Measurements from ENCODE around the gene TAF1L. TPM values are rescaled to one million over a fixed set of nuclear protein-coding genes. Genes with fewer than 3 reads are reported as not detected.
"Not testable (repeated sequence)": the region's sequence is repeated elsewhere in the genome, so short reads cannot be mapped to it uniquely, and the experiment has no call there.

Gene TAF1L
- total and polyA plus RNA-seq, 7 donors: under 0.01 TPM; not detected in 6

- WGBS, 3 donors: 73 to 85% (median 81%) methylated on average over 1 of the region's 1 CpG
- H3K27me3 ChIP-seq (ENCODE audit: insufficient read depth in 3 of 3, low read length in 2 of 3): no peaks in the 10 kb centered on the region
- intact Hi-C loops (cut with DNase I): no loop called here
- H3K4me1 ChIP-seq: no peaks in the 10 kb centered on the region
- DNase-seq (no peak), ATAC-seq (no peak)
- TF ChIP-seq CTCF (IDR thresholded peaks at IDR 0.05): no peak
- H3K27ac ChIP-seq: no peak overlapping the region
- no peaks in the 10 kb centered on the region for H3K9me3 ChIP-seq
- no peaks in the 10 kb centered on the region for H3K36me3 ChIP-seq (ENCODE audit: insufficient read depth in 1 of 2, low read depth in 1 of 2)
- no peak overlapping the region for H3K4me3 ChIP-seq
These were observed 35.9 kb upstream of the TAF1L start for GRCh38 chr9:32671333-32671732.

GRCh38 chr9:32665101-32665500 lies 29.6 kb upstream of the TAF1L start:
- no peaks in the 10 kb centered on the region for H3K27me3 ChIP-seq (ENCODE audit: insufficient read depth in 3 of 3, low read length in 2 of 3)
- H3K9me3 ChIP-seq: no peaks in the 10 kb centered on the region
- TF ChIP-seq CTCF (IDR thresholded peaks at IDR 0.05): no peak
- no peak overlapping the region for H3K4me3 ChIP-seq
- intact Hi-C loops (cut with DNase I): no loop called here
- DNase-seq (no peak), ATAC-seq (no peak)
- no peak overlapping the region for H3K27ac ChIP-seq
- no peaks in the 10 kb centered on the region for H3K36me3 ChIP-seq (ENCODE audit: insufficient read depth in 1 of 2, low read depth in 1 of 2)
- H3K4me1 ChIP-seq: no peaks in the 10 kb centered on the region
- WGBS, 3 donors: 66 to 77% (median 73%) methylated on average over 3 of the region's 3 CpGs

- Histone ChIP-seq H3K4me3 (no peak overlapping the region), H3K36me3 (ENCODE audit: insufficient read depth in 1 of 2, low read depth in 1 of 2) (no peaks in the 10 kb centered on the region), H3K4me1 (no peaks in the 10 kb centered on the region), H3K9me3 (no peaks in the 10 kb centered on the region), H3K27me3 (ENCODE audit: insufficient read depth in 3 of 3, low read length in 2 of 3) (no peaks in the 10 kb centered on the region), H3K27ac (no peak overlapping the region)
- 25 to 40% (median 35%) methylated on average over 3 of the region's 3 CpGs for WGBS, 3 donors
- intact Hi-C loops (cut with DNase I): no loop called here
- DNase-seq: no peak
- TF ChIP-seq CTCF (IDR thresholded peaks at IDR 0.05): no peak
- ATAC-seq: no peak
These were observed 28.3 kb upstream of the TAF1L start for GRCh38 chr9:32663741-32664140.

GRCh38 chr9:32647671-32648070 lies 12.2 kb upstream of the TAF1L start:
- H3K4me1 ChIP-seq: no peaks in the 10 kb centered on the region
- no peaks in the 10 kb centered on the region for H3K36me3 ChIP-seq (ENCODE audit: insufficient read depth in 1 of 2, low read depth in 1 of 2)
- H3K9me3 ChIP-seq: no peaks in the 10 kb centered on the region
- H3K27ac ChIP-seq: no peak overlapping the region
- DNase-seq (no peak), ATAC-seq (no peak)
- H3K27me3 ChIP-seq (ENCODE audit: insufficient read depth in 3 of 3, low read length in 2 of 3): peaks cover 0 to 4% (median 0%) of the 10 kb centered on the region in 3 donors
- intact Hi-C loops (cut with DNase I): no loop called here
- no peak overlapping the region for H3K4me3 ChIP-seq
- 52 to 57% (median 53%) methylated on average over 2 of the region's 2 CpGs for WGBS, 3 donors
- TF ChIP-seq CTCF (IDR thresholded peaks at IDR 0.05): no peak

GRCh38 chr9:32644698-32645097 lies 9.2 kb upstream of the TAF1L start:
- no peak for TF ChIP-seq CTCF (IDR thresholded peaks at IDR 0.05)
- WGBS, 3 donors: 19 to 41% (median 28%) methylated on average over 2 of the region's 2 CpGs
- Histone ChIP-seq H3K9me3 (no peaks in the 10 kb centered on the region), H3K27me3 (ENCODE audit: insufficient read depth in 3 of 3, low read length in 2 of 3) (peaks cover 0 to 4% (median 0%) of the 10 kb centered on the region in 3 donors), H3K36me3 (ENCODE audit: insufficient read depth in 1 of 2, low read depth in 1 of 2) (no peaks in the 10 kb centered on the region), H3K4me3 (no peak overlapping the region), H3K27ac (no peak overlapping the region), H3K4me1 (no peaks in the 10 kb centered on the region)
- ATAC-seq (no peak), DNase-seq (no peak)
- intact Hi-C loops (cut with DNase I): no loop called here

GRCh38 chr9:32633151-32633550 lies 2.3 kb downstream of the TAF1L start:
- ATAC-seq; H3K36me3 ChIP-seq (ENCODE audit: insufficient read depth in 1 of 2, low read depth in 1 of 2); H3K27me3 ChIP-seq (ENCODE audit: insufficient read depth in 3 of 3, low read length in 2 of 3); H3K4me1 ChIP-seq; DNase-seq; H3K9me3 ChIP-seq; H3K27ac ChIP-seq; H3K4me3 ChIP-seq; intact Hi-C loops (cut with DNase I): not testable (repeated sequence)
- WGBS, 3 donors: 68 to 78% (median 76%) methylated on average over 5 of the region's 5 CpGs

Data from psoas muscle (tissue), 8 donors.